K562 (cell line): ENCODE data around the gene NEURL1. TPM values are rescaled to one million over a fixed set of nuclear protein-coding genes. Genes with fewer than 3 reads are reported as not detected.

Source experiments
- ATAC-seq: fragments of 200-7000 bp; cut with Tn5 transposase; 3 replicates; pipeline ENCODE4 v1.9.1; 2020; ENCODE audit warnings: moderate library complexity
- BruUV-seq: library from RNA; stranded (reverse); fragments of 400-500 nt; replicated peaks from 2 replicates; lab custom pipeline; 2021; lab: Mats Ljungman, UMichigan
- CTCF ChIA-PET: fragments of 300-600 bp; formaldehyde crosslinking; extraction: SDS; loops from one replicate; lab custom pipeline; 2021; ENCODE audit warnings: low intra/inter-chr PET ratio; lab: Yijun Ruan, JAX
- POLR2A ChIA-PET: fragments of 300-600, 350-650 bp; sonication (Branson Sonifier 250); formaldehyde crosslinking; extraction: SDS; loops from one replicate; lab custom pipeline; 2021; ENCODE audit warnings: antibody characterized with exemption, inconsistent platforms; lab: Yijun Ruan, JAX
- DNase-seq, 4 experiments: peaks; one replicate each; pipeline versions ENCODE4 v3.0.0 to v3.0.0-alpha.2; 2011 to 2018; ENCODE audit warnings: low spot score in 3 of 4, mixed read lengths in 3 of 4; ENCODE audit errors: extremely low read depth in 1 of 4
- FAIRE-seq: peaks from 2 replicates; lab custom pipeline; 2011; peaks lifted over from hg19 to GRCh38; lab: Jason Lieb, UNC
- H2AFZ ChIP-seq: 2 replicates; pipeline ENCODE4 v1.6.0; 2011; ENCODE audit warnings: low read depth, low read length, control low read depth, inconsistent platforms
- H3K27ac ChIP-seq: fragments of 200-600 bp; 3 replicates; pipeline ENCODE4 v1.8.0; 2011; ENCODE audit warnings: low read depth, mild to moderate bottlenecking, control low read depth, inconsistent platforms, low read length, moderate library complexity, mixed read lengths; ENCODE audit errors: extremely low read depth
- H3K27me3 ChIP-seq, 2 experiments: fragments of 300-600 bp in 1 of 2; 2 replicates in 1 of 2; 3 replicates in 1 of 2; pipeline versions ENCODE4 v1.6.0 to v1.8.0; 2011; ENCODE audit warnings: inconsistent platforms in 2 of 2, low read length in 2 of 2, mild to moderate bottlenecking in 1 of 2, mixed read lengths in 1 of 2, moderate library complexity in 1 of 2; ENCODE audit not compliant: control insufficient read depth in 2 of 2, insufficient read depth in 2 of 2
- H3K36me3 ChIP-seq: fragments of 300-600 bp; 3 replicates; pipeline ENCODE4 v1.8.0; 2011; ENCODE audit warnings: mild to moderate bottlenecking, low read length, inconsistent platforms; ENCODE audit not compliant: control insufficient read depth, insufficient read depth
- H3K4me1 ChIP-seq, 2 experiments: fragments of 200-600 bp in 1 of 2; replicated peaks in 1 of 2; 2 replicates in 1 of 2; 3 replicates in 1 of 2; pipeline versions ENCODE4 v1.5.1 to v1.8.0; 2011; ENCODE audit warnings: inconsistent platforms in 2 of 2, low read length in 2 of 2, mild to moderate bottlenecking in 1 of 2, mixed read lengths in 1 of 2, moderate library complexity in 1 of 2; ENCODE audit not compliant: control insufficient read depth in 2 of 2, insufficient read depth in 2 of 2
- H3K4me2 ChIP-seq: 2 replicates; pipeline ENCODE4 v1.6.1; 2011; ENCODE audit warnings: low read length, control low read depth, inconsistent platforms, mixed read lengths; ENCODE audit not compliant: insufficient read depth
- H3K4me3 ChIP-seq: fragments of 200-600 bp; sonication (generic), shearing (Covaris generic); 2 replicates; pipeline ENCODE4 v1.5.1; 2016; ENCODE audit warnings: control low read depth, inconsistent platforms
- H3K79me2 ChIP-seq: fragments of 200-600 bp; 3 replicates; pipeline ENCODE4 v1.8.0; 2011; ENCODE audit warnings: low read length, inconsistent platforms; ENCODE audit not compliant: control insufficient read depth, insufficient read depth
- H3K9ac ChIP-seq, 2 experiments: 2 replicates each; pipeline versions ENCODE4 v1.6.0 to v1.6.1; 2011; ENCODE audit warnings: low read depth in 2 of 2, low read length in 2 of 2, control low read depth in 1 of 2, inconsistent platforms in 1 of 2, mild to moderate bottlenecking in 1 of 2, mixed read lengths in 1 of 2; ENCODE audit not compliant: insufficient read depth in 1 of 2
- H3K9me1 ChIP-seq: one replicate; pipeline ENCODE4 v1.6.0; 2011; ENCODE audit warnings: inconsistent platforms, mild to moderate bottlenecking, low read length, moderate library complexity; ENCODE audit not compliant: control insufficient read depth, insufficient read depth
- H3K9me3 ChIP-seq: replicated peaks from 2 replicates; pipeline ENCODE4 v1.5.1; 2011; ENCODE audit warnings: low read depth, low read length, inconsistent platforms; ENCODE audit not compliant: control insufficient read depth, insufficient read depth
- H4K20me1 ChIP-seq: replicated peaks from 2 replicates; pipeline ENCODE4 v1.6.1; 2011; ENCODE audit warnings: low read length, inconsistent platforms, mixed read lengths; ENCODE audit not compliant: control insufficient read depth, insufficient read depth
- CBX1 ChIP-seq: sonication (generic); IDR thresholded peaks from 2 replicates; pipeline ENCODE4 v1.6.1; 2016; ENCODE audit warnings: antibody characterized with exemption, low read depth, mild to moderate bottlenecking
- CEBPB ChIP-seq: fragments of 450-650 bp; IDR thresholded peaks from 2 replicates; pipeline ENCODE4 v1.6.1; 2016; ENCODE audit warnings: missing genetic modification characterization, missing compliant biosample characterization
- CHD2 ChIP-seq: IDR thresholded peaks from 2 replicates; pipeline ENCODE4 v1.6.1; 2011; ENCODE audit warnings: low read depth, low read length
- ELF2 ChIP-seq: fragments of 250-450 bp; sonication (Bioruptor Pico); IDR thresholded peaks from 2 replicates; pipeline ENCODE4 v1.5.0; 2021; ENCODE audit warnings: mild to moderate bottlenecking
- GATAD2A ChIP-seq: fragments of 450-650 bp; IDR thresholded peaks from 2 replicates; pipeline ENCODE4 v1.6.1; 2017
- JUN ChIP-seq, 2 experiments: sonication (generic) in 1 of 2; formaldehyde crosslinking in 1 of 2; IDR thresholded peaks; 2 replicates each; pipeline versions ENCODE4 v1.6.1 to v1.8.0; 2012 to 2022; ENCODE audit warnings: borderline replicate concordance in 2 of 2, mild to moderate bottlenecking in 2 of 2, improper control_type of control experiment in 1 of 2, low read depth in 1 of 2, low read length in 1 of 2, missing genetic modification reagents in 1 of 2
- KLF6 ChIP-seq: fragments of 250-450 bp; sonication (Bioruptor Pico); IDR thresholded peaks from 2 replicates; pipeline ENCODE4 v1.4.0; 2020; ENCODE audit warnings: mild to moderate bottlenecking, moderate library complexity, borderline replicate concordance
- MCM7 ChIP-seq, 2 experiments: fragments of 450-650 bp; IDR thresholded peaks; 2 replicates each; pipeline ENCODE4 v1.6.1; 2016 to 2018
- MIER1 ChIP-seq: fragments of 450-650 bp; IDR thresholded peaks from 2 replicates; pipeline ENCODE4 v1.6.1; 2016; ENCODE audit warnings: antibody characterized with exemption, mild to moderate bottlenecking, low read depth
- MTA1 ChIP-seq: fragments of 450-650 bp; IDR thresholded peaks from 2 replicates; pipeline ENCODE4 v1.6.1; 2017; ENCODE audit warnings: borderline replicate concordance
- MTA3 ChIP-seq: fragments of 450-650 bp; formaldehyde crosslinking; IDR thresholded peaks from 2 replicates; pipeline ENCODE4 v1.6.1; 2017; ENCODE audit warnings: mild to moderate bottlenecking, borderline replicate concordance
- SAFB ChIP-seq: fragments of 200-400 bp; formaldehyde crosslinking; IDR thresholded peaks from 2 replicates; pipeline ENCODE4 v1.6.1; 2017; ENCODE audit warnings: low read depth, low read length, borderline replicate concordance
- SMARCA4 ChIP-seq: fragments of 450-650 bp; IDR thresholded peaks from 2 replicates; pipeline ENCODE4 v1.6.1; 2016
- STAG1 ChIP-seq: sonication (generic); formaldehyde crosslinking; IDR thresholded peaks from 2 replicates; pipeline ENCODE4 v1.5.0; 2020; ENCODE audit warnings: missing genetic modification reagents, borderline replicate concordance
- TARDBP ChIP-seq: fragments of 450-650 bp; IDR thresholded peaks from 2 replicates; pipeline ENCODE4 v1.6.1; 2016
- TCF7 ChIP-seq: sonication (generic); IDR thresholded peaks from 2 replicates; pipeline ENCODE4 v1.6.1; 2016; ENCODE audit warnings: antibody characterized with exemption, borderline replicate concordance
- THRAP3 ChIP-seq: fragments of 450-650 bp; IDR thresholded peaks from 2 replicates; pipeline ENCODE4 v1.6.1; 2016; ENCODE audit warnings: mild to moderate bottlenecking, inconsistent platforms, borderline replicate concordance
- ZNF175 ChIP-seq: fragments of 200-800 bp; sonication (Bioruptor generic); IDR thresholded peaks from 2 replicates; pipeline ENCODE4 v1.6.1; 2016; ENCODE audit warnings: low read depth, mild to moderate bottlenecking, missing genetic modification characterization, missing compliant biosample characterization
- WGBS: fragments of 100-300 bp; shearing (Covaris generic); methylation state at CpG from one replicate; pipeline ENCODE4 v1.1.6; 2016; ENCODE audit warnings: low coverage, mixed read lengths; ENCODE audit not compliant: insufficient coverage; ENCODE audit errors: missing lambda C conversion rate; 5-methylcytosine and 5-hydroxymethylcytosine counted together
- in situ Hi-C: fragments of 300-500 bp; cut with MboI; formaldehyde crosslinking; loops from 4 replicates; pipeline ENCODE4 v1.15.0; 2018; ENCODE audit warnings: inconsistent platforms, mixed read lengths
- intact Hi-C: fragments of 100-400 bp; cut with micrococcal nuclease; formaldehyde crosslinking; loops from 2 replicates; pipeline ENCODE4 v1.14.2; 2022
- polyA plus RNA-seq, 8 experiments: library from polyadenylated mRNA; depleted of rRNA in 4 of 8; stranded (reverse) in 5 of 8; unstranded in 3 of 8; fragments of >200 nt; fragmentation: Nextera tagmentation in 2 of 8; fragmentation: Illumina TruSeq in 1 of 8; extraction: Ambion mirVana in 2 of 8; extraction: Trizol in 1 of 8; gene quantifications; 2 replicates each; pipeline versions ENCODE4 v1.2.1 to v1.2.3, GENCODE V29; 2011 to 2014; ENCODE audit warnings: inconsistent platforms in 1 of 8, missing spikeins in 1 of 8
- total RNA-seq, 7 experiments: library from RNA; depleted of rRNA in 6 of 7; stranded (reverse); fragments of >200 nt in 6 of 7; fragmentation: Illumina TruSeq in 2 of 7; extraction: Trizol in 2 of 7; gene quantifications; 2 replicates each; pipeline versions ENCODE4 v1.2.1 to v1.2.3, GENCODE V29; 2011 to 2021; ENCODE audit warnings: low replicate concordance in 1 of 7
- TF ChIP-seq, protein P1 (sequence below): fragments of 250-450 bp; sonication (Bioruptor Pico); IDR thresholded peaks from 2 replicates; pipeline ENCODE4 v1.8.0; 2022; ENCODE audit warnings: inconsistent platforms

NEURL1 gene
- total and polyA plus RNA-seq, 9 of the 15 experiments (the other 6 are each of a cell fraction or from before 2014, with no cell fraction given), result 0.01 to 0.45 (median 0.16) TPM; not detected in 5

DNA sequence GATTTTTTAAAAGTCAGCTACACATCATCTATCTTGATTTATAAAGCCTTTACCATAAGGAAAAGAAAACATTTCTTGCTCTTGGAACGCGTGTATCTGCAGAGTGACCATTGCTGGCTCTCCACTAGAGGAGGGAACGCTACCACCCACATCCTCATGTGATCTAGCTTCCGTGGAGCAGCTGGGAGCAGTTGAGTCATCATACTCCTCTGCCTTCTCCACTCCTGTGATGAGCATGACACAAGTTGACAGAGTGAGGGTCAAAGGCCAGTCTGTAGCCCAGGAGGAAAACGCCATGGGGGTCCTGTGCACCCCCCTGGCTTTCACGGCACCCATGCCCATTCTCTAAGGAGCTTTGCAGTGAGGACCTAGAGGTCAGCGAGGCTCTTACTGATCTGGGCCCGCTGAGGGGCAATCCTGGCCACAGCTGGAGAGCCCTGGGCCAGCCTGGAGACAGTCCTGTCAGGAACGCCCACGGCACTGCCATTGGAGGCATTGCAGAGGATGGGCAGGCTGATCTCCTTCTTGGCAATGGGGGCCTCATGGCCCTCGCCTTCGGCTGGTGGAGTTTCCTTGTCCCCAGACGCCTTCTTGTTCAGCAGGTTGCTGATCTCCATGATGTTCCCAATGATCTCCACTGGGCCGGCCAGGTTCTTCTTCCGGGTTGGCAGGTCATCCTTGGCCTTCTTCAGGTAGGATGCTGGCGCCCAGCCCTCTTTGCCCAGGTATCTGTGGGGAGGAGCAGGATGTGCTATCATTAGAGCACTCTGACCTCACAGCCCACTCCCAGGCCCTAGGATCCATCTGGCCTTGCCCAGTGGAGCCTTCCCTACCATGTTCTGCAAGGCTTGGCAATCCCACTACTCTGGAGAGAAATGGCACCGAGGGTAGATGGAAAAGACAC is 119.2 kb downstream of the NEURL1 start:
- Histone ChIP-seq H3K27ac (peak overlapping the region; percentile 37; the same call in 1 of the 3 replicates), H3K4me3 (no peak overlapping the region), H3K27me3 (no peaks in the 10 kb centered on the region), H3K4me2 (no peak overlapping the region), H3K79me2 (no peaks in the 10 kb centered on the region), H3K9ac (peak overlapping the region in 1 of 2 experiments; percentile 52; a peak in 1 of 4 replicates), H3K9me3 (no peaks in the 10 kb centered on the region), H2AFZ (no peak overlapping the region), H4K20me1 (no peaks in the 10 kb centered on the region), H3K4me1 (peaks cover 45 to 48% of the 10 kb centered on the region in 2 experiments), H3K36me3 (peaks cover 49% of the 10 kb centered on the region; the same call in 2 of the 3 replicates), H3K9me1 (no peaks in the 10 kb centered on the region)
- ATAC-seq (peak; percentile 63), FAIRE-seq (peak; percentile 91), DNase-seq (peak; percentile 48 to 76 (median 58))
- POLR2A ChIA-PET, result no interaction called here
- WGBS, result 55% methylated on average over 13 of the region's 17 CpGs
- BruUV-seq, result no TSS peak
- in situ Hi-C loops, result no loop called here
- intact Hi-C loops, result no loop called here
- CTCF ChIA-PET, result no interaction called here
- TF ChIP-seq STAG1 (CRISPR knock-in tag) (no peak), THRAP3 (no peak), CBX1 (no peak), JUN (IDR thresholded peaks at IDR 0.05; ENCODE audit: borderline replicate concordance, low read depth, low read length) (peak; percentile 78), JUN (CRISPR knock-in tag; IDR thresholded peaks at IDR 0.05; ENCODE audit: borderline replicate concordance) (no peak), KLF6 (CRISPR knock-in tag) (no peak), MCM7 (IDR thresholded peaks at IDR 0.05) (no peak), CEBPB (tag) (no peak), CHD2 (no peak), GATAD2A (no peak), MTA3 (no peak), ELF2 (no peak), SAFB (no peak), ZNF175 (CRISPR knock-in tag) (peak; percentile 73), TCF7 (no peak), MTA1 (no peak), MIER1 (no peak), SMARCA4 (0 out of 2 replicates have a peak, but pooled peaks have one; percentile 31), TARDBP (no peak)
- TF ChIP-seq, protein P1, sequence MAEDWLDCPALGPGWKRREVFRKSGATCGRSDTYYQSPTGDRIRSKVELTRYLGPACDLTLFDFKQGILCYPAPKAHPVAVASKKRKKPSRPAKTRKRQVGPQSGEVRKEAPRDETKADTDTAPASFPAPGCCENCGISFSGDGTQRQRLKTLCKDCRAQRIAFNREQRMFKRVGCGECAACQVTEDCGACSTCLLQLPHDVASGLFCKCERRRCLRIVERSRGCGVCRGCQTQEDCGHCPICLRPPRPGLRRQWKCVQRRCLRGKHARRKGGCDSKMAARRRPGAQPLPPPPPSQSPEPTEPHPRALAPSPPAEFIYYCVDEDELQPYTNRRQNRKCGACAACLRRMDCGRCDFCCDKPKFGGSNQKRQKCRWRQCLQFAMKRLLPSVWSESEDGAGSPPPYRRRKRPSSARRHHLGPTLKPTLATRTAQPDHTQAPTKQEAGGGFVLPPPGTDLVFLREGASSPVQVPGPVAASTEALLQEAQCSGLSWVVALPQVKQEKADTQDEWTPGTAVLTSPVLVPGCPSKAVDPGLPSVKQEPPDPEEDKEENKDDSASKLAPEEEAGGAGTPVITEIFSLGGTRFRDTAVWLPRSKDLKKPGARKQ (CRISPR knock-in tag), result no peak
